ENCODE results near the gene ASRGL1. TPM values are rescaled to one million over a fixed set of nuclear protein-coding genes. Genes with fewer than 3 reads are reported as not detected.
"Not testable (repeated sequence)": the region's sequence is repeated elsewhere in the genome, so short reads cannot be mapped to it uniquely, and the experiment has no call there.

ASRGL1 gene
- total RNA-seq, 2 experiments from 2014 or later: 7.7 to 8.2 TPM

GRCh38 chr11:62358273-62358672 lies 21.0 kb downstream of the ASRGL1 start:
- ChIA-PET POLR2A (no interaction called here), CTCF (interaction anchor here (1.0 to 1.4 kb wide), 2 partner anchors 9 to 66 kb away, joined by 3 read pairs; no protein-coding TSS in a partner anchor)
- DNase-seq: no peak
- H3K27me3 Mint-ChIP-seq: no peaks in the 10 kb centered on the region
- peaks cover 2% of the 10 kb centered on the region for H3K4me1 Mint-ChIP-seq (ENCODE audit: low read depth)
- intact Hi-C loops (cut with micrococcal nuclease): no loop called here
- H3K4me3 Mint-ChIP-seq: no peak overlapping the region
- no peaks in the 10 kb centered on the region for H3K9me3 Mint-ChIP-seq
- no peak overlapping the region for H3K27ac Mint-ChIP-seq
- peaks cover 4% of the 10 kb centered on the region for H3K36me3 Mint-ChIP-seq

DNA sequence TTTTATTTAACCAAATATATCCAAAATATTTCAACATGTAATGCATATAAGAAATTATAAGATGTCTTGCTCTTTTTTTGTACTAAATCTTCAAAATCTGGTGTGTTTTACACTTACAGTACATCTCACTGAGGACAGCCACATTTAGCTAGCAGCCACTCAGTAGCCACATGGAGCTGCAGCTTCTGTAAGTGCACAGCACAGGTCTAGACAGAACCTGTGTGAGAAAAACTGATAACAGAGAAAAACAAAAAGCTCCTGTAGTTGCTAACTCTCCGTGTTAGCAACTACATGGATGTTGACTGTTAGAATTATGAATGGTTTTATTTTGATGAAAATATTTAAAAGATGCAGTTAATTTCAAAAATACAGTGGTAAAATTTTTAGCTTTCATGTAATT lies 22.2 kb downstream of the ASRGL1 start:
- H3K27ac Mint-ChIP-seq: no peak overlapping the region
- peaks cover 4% of the 10 kb centered on the region for H3K36me3 Mint-ChIP-seq
- POLR2A ChIA-PET: no interaction called here
- H3K4me3 Mint-ChIP-seq: no peak overlapping the region
- H3K4me1 Mint-ChIP-seq (ENCODE audit: low read depth): no peaks in the 10 kb centered on the region
- no peaks in the 10 kb centered on the region for H3K9me3 Mint-ChIP-seq
- CTCF ChIA-PET: interaction anchor here (1.0 to 1.4 kb wide), 3 partner anchors 20 to 65 kb away, joined by 3 read pairs; no protein-coding TSS in a partner anchor
- no peaks in the 10 kb centered on the region for H3K27me3 Mint-ChIP-seq
- intact Hi-C loops (cut with micrococcal nuclease): no loop called here
- no peak for DNase-seq

DNA sequence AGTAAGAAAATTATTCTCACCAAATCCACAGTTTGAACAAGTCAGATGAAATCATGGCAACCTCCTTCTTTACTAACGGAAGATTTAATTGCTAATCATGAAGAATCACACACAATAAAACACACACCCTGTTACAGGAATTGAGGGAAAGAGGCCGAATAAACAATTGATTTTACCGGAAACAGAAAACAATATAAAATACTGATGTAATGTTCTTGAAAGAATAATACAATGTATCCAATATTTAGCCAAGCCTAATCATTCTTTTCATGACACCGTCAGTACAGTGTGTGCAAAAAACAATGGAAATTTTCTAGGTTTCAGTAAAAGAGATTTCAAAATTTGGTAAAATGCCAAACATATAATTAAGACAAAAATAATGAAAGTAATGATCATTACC lies 23.4 kb downstream of the ASRGL1 start:
- H3K27ac Mint-ChIP-seq: no peak overlapping the region

GRCh38 chr11:62368861-62369477 lies 31.7 kb downstream of the ASRGL1 start:
- DNase-seq: not testable (repeated sequence)

More for the DNA sequence above, 23.4 kb downstream of the ASRGL1 start:
- no peaks in the 10 kb centered on the region for H3K9me3 Mint-ChIP-seq
- H3K4me3 Mint-ChIP-seq: no peak overlapping the region
- CTCF ChIA-PET: interaction anchor here (1.4 kb wide), 1 partner anchor 23 kb away, joined by 3 read pairs; no protein-coding TSS in a partner anchor
- no peaks in the 10 kb centered on the region for H3K4me1 Mint-ChIP-seq (ENCODE audit: low read depth)
- no peaks in the 10 kb centered on the region for H3K27me3 Mint-ChIP-seq
- intact Hi-C loops (cut with micrococcal nuclease): no loop called here
- peaks cover 4% of the 10 kb centered on the region for H3K36me3 Mint-ChIP-seq
- DNase-seq: no peak
- POLR2A ChIA-PET: no interaction called here

DNA sequence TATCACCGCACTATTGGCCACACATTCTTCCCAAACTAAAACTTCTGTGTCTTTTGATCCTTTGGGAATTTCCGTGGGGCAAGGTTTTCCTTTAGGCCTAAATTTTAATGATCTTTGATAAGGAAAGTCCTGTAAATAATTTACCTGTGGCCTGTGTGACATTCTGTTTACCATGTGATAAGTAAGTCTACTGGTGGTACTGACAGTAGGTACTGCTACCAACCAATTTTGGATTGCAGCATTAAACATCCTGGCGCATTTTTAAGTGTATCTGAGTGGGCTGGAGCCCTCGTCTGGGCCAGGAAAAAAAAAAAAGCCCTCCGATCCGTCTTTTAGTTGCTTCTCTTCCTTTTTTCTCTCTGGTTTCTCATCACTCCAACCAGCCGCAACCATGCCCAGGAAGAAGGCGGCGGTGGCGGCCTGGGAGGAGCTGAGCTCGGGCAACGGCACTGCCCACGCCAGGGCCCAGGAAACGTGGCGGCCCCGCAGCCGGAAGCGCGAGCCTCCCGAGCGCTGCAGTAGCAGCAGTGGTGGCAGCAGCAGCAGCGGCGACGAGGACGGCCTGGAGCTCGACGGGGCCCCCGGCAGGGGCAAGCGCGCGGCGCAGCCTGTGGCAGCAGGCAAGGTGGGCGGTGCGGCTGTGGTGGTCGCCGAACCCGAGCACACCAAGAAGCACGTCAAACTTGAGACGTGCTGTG lies 33.6 kb downstream of the ASRGL1 start:
- Mint-ChIP-seq H3K9me3 (no peaks in the 10 kb centered on the region), H3K4me1 (ENCODE audit: low read depth) (peaks cover 13% of the 10 kb centered on the region), H3K27ac (no peak overlapping the region), H3K4me3 (peak overlapping the region; percentile 55), H3K27me3 (no peaks in the 10 kb centered on the region), H3K36me3 (no peaks in the 10 kb centered on the region)
- intact Hi-C loops (cut with micrococcal nuclease): no loop called here
- ChIA-PET POLR2A (interaction anchor here (0.7 kb wide), 2 partner anchors 22 to 670 kb away, joined by 3 read pairs; no protein-coding TSS in a partner anchor), CTCF (interaction anchor here (1.4 kb wide), 1 partner anchor 24 kb away, joined by 4 read pairs; no protein-coding TSS in a partner anchor)
- DNase-seq: peak; percentile 69

More at GRCh38 chr11:62368861-62369477, 31.7 kb downstream of the ASRGL1 start:
- intact Hi-C loops (cut with micrococcal nuclease); H3K9me3 Mint-ChIP-seq; H3K27me3 Mint-ChIP-seq; H3K36me3 Mint-ChIP-seq; H3K4me3 Mint-ChIP-seq; POLR2A ChIA-PET; CTCF ChIA-PET; H3K27ac Mint-ChIP-seq: not testable (repeated sequence)
- peaks cover 13% of the 10 kb centered on the region for H3K4me1 Mint-ChIP-seq (ENCODE audit: low read depth)

- CTCF ChIA-PET: interaction anchor here (1.1 kb wide), 1 partner anchor 32 kb away, joined by 5 read pairs; no protein-coding TSS in a partner anchor
- H3K27me3 Mint-ChIP-seq: no peaks in the 10 kb centered on the region
- no peak overlapping the region for H3K27ac Mint-ChIP-seq
- intact Hi-C loops (cut with micrococcal nuclease): no loop called here
- H3K36me3 Mint-ChIP-seq: no peaks in the 10 kb centered on the region
- POLR2A ChIA-PET: no interaction called here
- DNase-seq: no peak
- H3K9me3 Mint-ChIP-seq: no peaks in the 10 kb centered on the region
- H3K4me3 Mint-ChIP-seq: no peak overlapping the region
- peaks cover 13% of the 10 kb centered on the region for H3K4me1 Mint-ChIP-seq (ENCODE audit: low read depth)
Observed at GRCh38 chr11:62372871-62373270, 35.6 kb downstream of the ASRGL1 start.

DNA sequence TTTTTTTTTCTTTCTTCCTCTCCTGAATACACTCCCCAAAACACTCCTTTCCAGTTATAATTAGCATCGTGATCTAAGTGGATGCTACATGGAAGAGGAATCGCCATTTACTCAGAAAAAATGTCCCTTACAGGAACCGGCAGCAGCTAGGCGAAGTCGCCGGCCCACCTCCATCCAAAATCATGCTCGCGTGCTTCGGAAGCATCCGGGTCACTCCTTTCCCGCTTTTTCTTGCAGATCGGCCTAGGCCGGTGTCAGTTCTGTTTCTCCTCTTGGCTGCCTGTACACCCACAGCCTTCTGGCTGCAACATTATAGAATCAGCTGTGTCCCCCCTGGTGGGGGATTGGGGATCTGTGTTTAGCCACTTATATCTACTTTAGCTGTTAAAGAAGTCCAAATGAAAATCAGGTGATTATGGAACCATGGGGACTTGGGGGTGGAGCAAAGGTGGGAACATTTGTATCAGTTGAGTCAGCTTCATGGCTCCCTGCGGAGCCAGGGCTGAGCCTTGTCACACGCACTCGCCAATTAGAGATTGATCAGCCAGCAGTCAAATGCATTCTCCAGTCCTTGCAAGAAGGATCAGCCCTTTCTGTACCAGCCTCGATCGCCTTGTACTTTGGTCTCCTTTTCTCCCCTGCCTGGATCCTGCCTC lies 36.3 kb downstream of the ASRGL1 start:
- DNase-seq: no peak
- no peaks in the 10 kb centered on the region for H3K9me3 Mint-ChIP-seq
- no peaks in the 10 kb centered on the region for H3K36me3 Mint-ChIP-seq
- H3K27me3 Mint-ChIP-seq: peaks cover 1% of the 10 kb centered on the region
- CTCF ChIA-PET: interaction anchor here (0.9 to 1.1 kb wide), 2 partner anchors 33 to 34 kb away, joined by 3 to 5 read pairs; no protein-coding TSS in a partner anchor
- H3K27ac Mint-ChIP-seq: no peak overlapping the region
- H3K4me1 Mint-ChIP-seq (ENCODE audit: low read depth): peaks cover 8% of the 10 kb centered on the region
- intact Hi-C loops (cut with micrococcal nuclease): no loop called here
- no peak overlapping the region for H3K4me3 Mint-ChIP-seq
- POLR2A ChIA-PET: no interaction called here

DNA sequence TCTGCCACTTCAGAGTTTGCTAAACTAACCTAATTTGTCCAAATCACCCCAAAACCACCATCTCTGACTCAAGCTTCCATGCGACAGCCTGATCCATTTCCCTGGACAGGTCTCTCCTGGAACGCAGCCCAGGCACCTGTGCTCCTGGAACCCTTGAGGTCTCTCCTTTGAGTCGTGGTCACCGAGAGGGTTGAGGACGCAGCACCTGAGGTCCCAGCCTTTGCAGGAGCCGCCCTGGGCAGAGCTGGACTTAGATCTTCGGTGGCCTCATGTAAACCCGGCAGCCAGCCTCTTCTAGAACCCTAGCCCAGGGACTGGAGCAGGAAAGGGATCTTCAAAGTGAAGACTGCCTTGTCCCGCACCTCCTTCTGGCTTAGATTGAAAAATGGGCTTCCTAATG lies 37.6 kb downstream of the ASRGL1 start:
- POLR2A ChIA-PET: no interaction called here
- intact Hi-C loops (cut with micrococcal nuclease): no loop called here
- Mint-ChIP-seq H3K4me1 (ENCODE audit: low read depth) (peaks cover 8% of the 10 kb centered on the region), H3K27ac (no peak overlapping the region), H3K4me3 (no peak overlapping the region), H3K36me3 (no peaks in the 10 kb centered on the region), H3K27me3 (peaks cover 1% of the 10 kb centered on the region), H3K9me3 (no peaks in the 10 kb centered on the region)
- no peak for DNase-seq
- CTCF ChIA-PET: no interaction called here

GRCh38 chr11:62378459-62379063 lies 41.3 kb downstream of the ASRGL1 start:
- H3K27ac Mint-ChIP-seq; H3K36me3 Mint-ChIP-seq; H3K4me1 Mint-ChIP-seq (ENCODE audit: low read depth); POLR2A ChIA-PET; H3K9me3 Mint-ChIP-seq; H3K27me3 Mint-ChIP-seq; H3K4me3 Mint-ChIP-seq: not testable (repeated sequence)
- peak; percentile 18 for DNase-seq
- intact Hi-C loops (cut with micrococcal nuclease): loop anchor here (1.0 kb wide), 1 partner anchor 38 kb away; no protein-coding TSS in a partner anchor
- CTCF ChIA-PET: interaction anchor here (0.6 to 3.4 kb wide), 7 partner anchors 23 to 248 kb away, joined by 3 to 42 read pairs (median 4); no protein-coding TSS in a partner anchor

- H3K9me3 Mint-ChIP-seq; H3K4me3 Mint-ChIP-seq; DNase-seq; H3K27me3 Mint-ChIP-seq; H3K27ac Mint-ChIP-seq; H3K36me3 Mint-ChIP-seq; H3K4me1 Mint-ChIP-seq (ENCODE audit: low read depth); POLR2A ChIA-PET; intact Hi-C loops (cut with micrococcal nuclease): not testable (repeated sequence)
- CTCF ChIA-PET: interaction anchor here (0.6 to 1.3 kb wide), 8 partner anchors 15 to 382 kb away, joined by 3 to 9 read pairs (median 4); partner anchors contain the start of gene POLR2G
Observed at GRCh38 chr11:62379586-62379985, 42.3 kb downstream of the ASRGL1 start.

GRCh38 chr11:62380821-62381245 lies 43.6 kb downstream of the ASRGL1 start:
- H3K4me1 Mint-ChIP-seq (ENCODE audit: low read depth); H3K4me3 Mint-ChIP-seq; H3K27ac Mint-ChIP-seq; H3K9me3 Mint-ChIP-seq; H3K27me3 Mint-ChIP-seq; H3K36me3 Mint-ChIP-seq; POLR2A ChIA-PET: not testable (repeated sequence)
- DNase-seq: peak; percentile 52
- CTCF ChIA-PET: interaction anchor here (0.8 to 1.6 kb wide), 5 partner anchors 9 to 314 kb away, joined by 3 to 8 read pairs (median 5); no protein-coding TSS in a partner anchor
- intact Hi-C loops (cut with micrococcal nuclease): loop anchor here (2.0 kb wide), 1 partner anchor 314 kb away; no protein-coding TSS in a partner anchor

GRCh38 chr11:62383822-62384221 lies 46.6 kb downstream of the ASRGL1 start:
- no peak for DNase-seq
- ChIA-PET CTCF (interaction anchor here (1.5 kb wide), 1 partner anchor 159 kb away, joined by 5 read pairs; no protein-coding TSS in a partner anchor), POLR2A (no interaction called here)
- no peak overlapping the region for H3K27ac Mint-ChIP-seq
- H3K4me1 Mint-ChIP-seq (ENCODE audit: low read depth): peaks cover 11% of the 10 kb centered on the region
- H3K27me3 Mint-ChIP-seq: no peaks in the 10 kb centered on the region
- no peak overlapping the region for H3K4me3 Mint-ChIP-seq
- no peaks in the 10 kb centered on the region for H3K36me3 Mint-ChIP-seq
- no peaks in the 10 kb centered on the region for H3K9me3 Mint-ChIP-seq
- intact Hi-C loops (cut with micrococcal nuclease): no loop called here

Data from activated CD4-positive, alpha-beta memory T cell treated with anti-CD3 and anti-CD28 coated beads for 36 hours (primary cell).